GM19438 (cell line): ENCODE measurements around the gene IRX4.

Source experiments
- ATAC-seq: cut with Tn5 transposase; IDR thresholded peaks from one replicate; pipeline ENCODE4 v1.9.1; 2021; ENCODE audit warnings: low read depth; ENCODE audit not compliant: unreplicated experiment

Gene IRX4

DNA sequence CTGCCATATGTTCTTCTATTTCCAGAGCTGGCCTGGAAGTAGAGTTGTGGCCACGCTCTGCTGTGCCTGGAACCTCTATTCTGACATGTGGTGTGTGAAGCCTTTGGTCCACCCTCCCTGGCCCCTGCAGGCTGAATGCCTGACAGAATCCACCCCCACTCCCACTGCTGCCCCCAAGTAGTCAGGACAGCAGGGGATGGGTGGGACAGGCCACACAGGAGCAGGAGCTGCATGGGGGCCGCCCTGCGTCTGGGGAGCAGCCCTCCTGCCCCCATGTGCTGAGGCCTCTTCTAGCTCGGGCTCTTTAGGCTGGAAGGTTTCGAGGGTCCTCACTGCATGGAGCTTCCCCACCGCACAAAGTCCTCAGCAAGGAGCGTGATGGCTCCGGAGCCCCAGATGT is 32.6 kb upstream of the IRX4 start:
- ATAC-seq, result no peak

- no peak for ATAC-seq
These were observed 31.7 kb upstream of the IRX4 start for GRCh38 chr5:1914471-1914870.

- no peak for ATAC-seq
These were observed 30.9 kb upstream of the IRX4 start for GRCh38 chr5:1913578-1913977.

DNA sequence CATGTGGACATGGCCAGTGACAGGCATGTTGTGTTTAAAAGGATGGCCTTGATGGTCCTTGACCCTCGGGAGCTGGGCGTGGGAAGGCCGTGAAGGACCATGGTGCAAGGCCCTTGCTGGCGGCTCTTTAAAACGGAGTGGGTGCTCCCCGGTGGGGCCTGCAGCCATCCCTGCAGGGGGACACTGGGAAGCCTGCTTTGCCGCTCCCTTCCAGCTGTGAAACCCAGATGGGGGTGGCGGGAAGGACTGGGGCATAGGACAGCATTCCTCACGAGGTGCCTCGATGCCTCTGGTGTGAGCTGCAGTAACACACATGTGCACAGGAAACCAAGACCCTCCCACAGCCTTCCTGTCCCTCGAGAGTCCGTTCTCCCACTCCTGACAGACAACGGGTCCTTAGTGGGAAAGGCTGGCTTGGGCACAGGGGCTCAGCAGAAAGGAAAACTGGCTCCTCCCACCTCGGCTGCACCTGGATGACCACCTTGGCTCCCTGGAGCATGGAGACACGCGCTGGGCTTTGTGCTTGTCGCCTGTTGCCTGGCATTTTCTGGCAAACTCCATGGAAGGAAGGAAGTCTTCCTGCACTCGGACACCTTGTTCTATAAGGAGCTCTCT is 30.3 kb upstream of the IRX4 start:
- no peak for ATAC-seq

- no peak for ATAC-seq
These were observed 29.1 kb upstream of the IRX4 start for GRCh38 chr5:1911773-1912235.

DNA sequence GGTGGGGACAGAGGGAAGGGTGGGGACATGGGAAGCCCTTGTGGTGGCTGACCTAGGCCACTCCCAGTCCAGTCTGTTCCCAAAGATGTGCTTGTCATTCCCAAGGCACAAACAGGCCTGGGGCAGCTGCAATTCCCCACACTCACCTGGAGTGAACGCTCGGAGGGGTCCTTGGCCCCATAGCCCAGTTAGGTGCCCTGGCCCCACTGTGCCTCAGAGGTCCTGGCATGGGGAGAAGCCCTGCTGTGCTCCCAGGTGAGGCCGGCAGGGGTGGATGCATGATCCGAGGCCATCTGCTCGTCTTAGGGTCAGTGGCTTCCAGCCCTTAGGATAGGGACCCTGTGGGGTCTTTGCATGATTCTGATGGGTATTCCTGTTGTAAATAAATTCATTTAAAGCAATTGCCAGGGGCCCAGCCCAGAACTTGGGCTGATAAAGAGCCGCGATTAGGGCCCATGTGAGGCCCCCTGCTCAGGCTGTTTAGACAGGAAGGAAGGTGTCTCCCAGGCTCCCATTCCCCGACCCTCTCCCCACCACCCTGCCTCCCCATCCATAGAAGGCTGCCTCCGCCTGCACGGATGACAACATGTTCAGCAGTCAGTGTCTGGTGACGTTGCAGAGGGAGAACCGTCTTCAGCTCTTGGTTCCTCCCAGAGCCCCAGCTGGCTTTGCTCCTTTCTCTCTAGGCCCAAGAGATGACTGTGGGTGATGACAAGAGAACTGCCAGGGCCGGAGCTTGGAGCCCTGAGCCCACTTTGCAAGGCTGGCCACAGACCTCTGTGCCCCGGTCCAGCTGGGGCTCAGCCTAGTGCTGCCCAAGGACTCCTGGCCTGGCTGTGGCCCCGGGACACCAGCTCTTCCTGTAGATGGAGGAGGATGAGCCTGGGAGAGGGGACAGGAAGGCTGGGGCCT is 28.4 kb upstream of the IRX4 start:
- no peak for ATAC-seq

DNA sequence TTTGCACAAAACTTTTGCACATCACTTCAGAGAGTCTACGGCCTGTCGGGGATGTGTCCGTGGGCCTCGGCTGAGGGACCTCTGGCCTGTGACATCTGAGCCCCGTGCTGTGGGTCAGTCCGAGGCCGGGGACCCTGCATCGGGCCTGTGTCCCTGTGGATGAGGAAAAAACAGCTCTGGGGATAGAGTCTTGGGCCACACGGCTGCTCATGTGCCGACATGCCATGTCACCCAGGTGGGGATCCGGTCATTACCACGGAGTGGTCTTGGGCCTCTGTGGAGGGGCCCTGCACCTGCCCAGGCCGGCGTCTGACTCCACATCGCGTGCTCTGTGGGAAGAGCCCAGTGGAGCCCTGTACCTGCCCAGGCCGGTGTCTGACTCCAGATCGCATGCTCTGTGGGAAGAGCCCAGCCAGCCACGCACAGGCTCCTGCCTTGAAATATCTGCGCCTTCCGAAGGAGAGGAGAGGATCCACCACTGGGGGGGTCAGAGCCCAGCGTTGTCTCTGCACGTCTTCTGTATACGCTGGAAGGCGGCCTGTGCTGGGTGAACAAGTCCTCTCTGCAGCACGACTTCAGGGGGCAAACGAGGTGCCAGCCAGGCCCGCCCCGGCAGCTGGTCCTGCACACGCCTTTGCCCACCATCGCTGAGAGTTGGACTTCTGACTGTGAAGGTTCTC is 27.5 kb upstream of the IRX4 start:
- no peak for ATAC-seq

GRCh38 chr5:1909346-1909985 is 26.7 kb upstream of the IRX4 start:
- no peak for ATAC-seq

GRCh38 chr5:1908931-1909330 is 26.2 kb upstream of the IRX4 start:
- no peak for ATAC-seq

- ATAC-seq, result no peak
These were observed 24.9 kb upstream of the IRX4 start for GRCh38 chr5:1907616-1908015.

DNA sequence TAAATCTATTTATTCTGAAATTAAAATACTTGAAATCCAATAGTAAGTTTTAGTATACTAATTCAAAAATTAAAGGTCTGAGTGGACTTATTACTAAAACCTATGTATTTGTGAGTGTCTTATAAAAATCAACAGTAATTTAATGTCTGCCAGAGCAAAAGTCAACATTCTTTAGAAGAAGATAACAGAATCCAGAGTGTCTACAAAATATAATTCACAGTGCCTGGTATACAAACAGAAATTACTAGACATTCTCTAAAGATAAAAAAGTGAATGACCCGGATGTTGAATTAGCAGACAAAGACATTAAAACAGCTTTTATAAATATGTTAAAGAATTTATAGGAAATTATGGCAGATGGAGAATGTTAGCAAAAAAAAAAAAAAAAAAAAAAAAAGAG is 22.4 kb upstream of the IRX4 start:
- no peak for ATAC-seq

- ATAC-seq, result no peak
These were observed 19.3 kb upstream of the IRX4 start for GRCh38 chr5:1901983-1902382.

GRCh38 chr5:1901061-1901460 is 18.3 kb upstream of the IRX4 start:
- ATAC-seq, result no peak

GRCh38 chr5:1899201-1899600 is 16.5 kb upstream of the IRX4 start:
- no peak for ATAC-seq

DNA sequence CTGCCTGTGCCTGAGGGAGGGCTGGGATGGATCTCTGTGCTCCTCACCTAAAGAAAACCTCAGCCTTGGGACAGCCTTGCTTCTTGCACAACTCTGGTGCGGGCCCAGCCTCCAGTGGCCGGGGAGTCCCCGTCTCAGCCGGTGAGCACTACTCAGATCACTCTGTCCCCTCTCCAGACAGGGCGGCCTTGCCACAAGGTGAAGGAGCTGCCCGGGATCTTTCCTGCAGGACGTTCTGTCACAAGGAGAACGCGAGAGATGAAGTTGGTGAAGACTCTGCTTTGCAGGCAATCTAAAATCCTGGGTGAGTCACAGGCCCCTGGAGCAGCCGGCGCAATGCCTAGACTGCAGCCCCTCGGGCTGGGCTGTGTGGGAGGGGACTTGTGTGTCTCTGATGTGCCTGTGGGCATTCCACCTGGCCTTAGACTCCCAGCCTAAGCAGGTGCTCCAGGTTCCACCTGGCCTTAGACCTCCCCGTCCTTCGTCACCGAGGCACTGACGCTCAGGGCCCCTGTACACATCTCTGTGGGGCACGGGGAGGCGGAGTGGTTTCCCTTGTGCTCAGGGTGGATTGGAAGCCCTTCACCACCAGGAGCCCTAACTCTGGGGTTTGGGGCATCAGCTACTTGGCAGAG is 15.2 kb upstream of the IRX4 start:
- ATAC-seq, result no peak

- ATAC-seq, result no peak
These were observed 14.7 kb upstream of the IRX4 start for GRCh38 chr5:1897386-1897785.

- ATAC-seq, result no peak
These were observed 14.1 kb upstream of the IRX4 start for GRCh38 chr5:1896602-1897376.

GRCh38 chr5:1895739-1896420 is 13.2 kb upstream of the IRX4 start:
- ATAC-seq, result no peak

GRCh38 chr5:1894243-1894642 is 11.5 kb upstream of the IRX4 start:
- no peak for ATAC-seq
